AG04450 (cell line): ENCODE measurements around the gene PER2. TPM values are rescaled to one million over a fixed set of nuclear protein-coding genes. Genes with fewer than 3 reads are reported as not detected.

Experiments used
- CTCF ChIA-PET: fragments of 300-600, 350-600 bp; formaldehyde crosslinking; extraction: SDS; loops from one replicate; lab custom pipeline; 2022; ENCODE audit warnings: antibody characterized with exemption, inconsistent platforms; lab: Charles Lee
- POLR2A ChIA-PET: fragments of 350-600 bp; formaldehyde crosslinking; extraction: SDS; loops from one replicate; lab custom pipeline; 2021; ENCODE audit warnings: antibody characterized with exemption, inconsistent platforms; lab: Yijun Ruan, JAX
- DNase-seq: peaks from one replicate; pipeline ENCODE4 v3.0.0-alpha.2; 2011; ENCODE audit warnings: low read depth, low spot score
- H3K27ac ChIP-seq: one replicate; pipeline ENCODE4 v1.5.1; 2012; ENCODE audit warnings: low read depth, low read length, control low read depth
- H3K27me3 ChIP-seq: one replicate; pipeline ENCODE4 v1.6.0; 2012; ENCODE audit warnings: low read length; ENCODE audit not compliant: control insufficient read depth, insufficient read depth
- H3K4me3 ChIP-seq: 2 replicates; pipeline ENCODE4 v1.5.1; 2011; ENCODE audit warnings: mild to moderate bottlenecking, low read depth, low read length, control low read depth
- H3K9me3 ChIP-seq: 2 replicates; pipeline ENCODE4 v1.5.1; 2012; ENCODE audit warnings: low read length; ENCODE audit not compliant: control insufficient read depth, insufficient read depth
- polyA plus RNA-seq: library from polyadenylated mRNA; depleted of rRNA; stranded (reverse); fragments of >200 nt; gene quantifications from 2 replicates; pipeline ENCODE4 v1.2.3, GENCODE V29; 2011
- TF ChIP-seq, protein P1 (sequence below): IDR thresholded peaks from 2 replicates; pipeline ENCODE4 v1.5.1; 2011; ENCODE audit warnings: low read depth, low read length, control low read depth, inconsistent platforms

The PER2 gene
- polyA plus RNA-seq, 1 experiment = 1.9 TPM

DNA sequence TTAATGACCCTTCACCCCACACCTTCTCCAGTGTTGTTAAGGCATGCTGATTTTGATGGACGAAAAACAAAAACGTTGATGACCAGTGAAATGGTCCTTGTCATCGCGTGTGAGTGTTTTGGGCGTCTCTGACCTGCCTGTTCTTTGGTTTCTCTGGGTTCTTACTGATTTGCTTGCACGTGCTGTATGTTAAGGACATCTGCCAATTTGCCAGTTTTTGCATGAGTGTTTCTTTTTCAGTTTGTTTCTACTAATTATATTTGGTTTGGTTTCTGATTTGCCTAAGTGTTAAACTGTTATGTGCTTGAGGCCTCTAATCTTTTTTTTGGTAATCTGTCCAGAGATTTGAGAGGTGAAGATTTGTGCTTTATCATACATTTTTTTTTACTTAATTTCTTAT lies 46.5 kb upstream of the PER2 start:
- TF ChIP-seq, protein P1, sequence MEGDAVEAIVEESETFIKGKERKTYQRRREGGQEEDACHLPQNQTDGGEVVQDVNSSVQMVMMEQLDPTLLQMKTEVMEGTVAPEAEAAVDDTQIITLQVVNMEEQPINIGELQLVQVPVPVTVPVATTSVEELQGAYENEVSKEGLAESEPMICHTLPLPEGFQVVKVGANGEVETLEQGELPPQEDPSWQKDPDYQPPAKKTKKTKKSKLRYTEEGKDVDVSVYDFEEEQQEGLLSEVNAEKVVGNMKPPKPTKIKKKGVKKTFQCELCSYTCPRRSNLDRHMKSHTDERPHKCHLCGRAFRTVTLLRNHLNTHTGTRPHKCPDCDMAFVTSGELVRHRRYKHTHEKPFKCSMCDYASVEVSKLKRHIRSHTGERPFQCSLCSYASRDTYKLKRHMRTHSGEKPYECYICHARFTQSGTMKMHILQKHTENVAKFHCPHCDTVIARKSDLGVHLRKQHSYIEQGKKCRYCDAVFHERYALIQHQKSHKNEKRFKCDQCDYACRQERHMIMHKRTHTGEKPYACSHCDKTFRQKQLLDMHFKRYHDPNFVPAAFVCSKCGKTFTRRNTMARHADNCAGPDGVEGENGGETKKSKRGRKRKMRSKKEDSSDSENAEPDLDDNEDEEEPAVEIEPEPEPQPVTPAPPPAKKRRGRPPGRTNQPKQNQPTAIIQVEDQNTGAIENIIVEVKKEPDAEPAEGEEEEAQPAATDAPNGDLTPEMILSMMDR = no peak
- DNase-seq = no peak
- no peaks in the 10 kb centered on the region for H3K9me3 ChIP-seq
- CTCF ChIA-PET = no interaction called here
- H3K4me3 ChIP-seq = no peak overlapping the region
- POLR2A ChIA-PET = no interaction called here
- no peak overlapping the region for H3K27ac ChIP-seq
- H3K27me3 ChIP-seq = no peaks in the 10 kb centered on the region

DNA sequence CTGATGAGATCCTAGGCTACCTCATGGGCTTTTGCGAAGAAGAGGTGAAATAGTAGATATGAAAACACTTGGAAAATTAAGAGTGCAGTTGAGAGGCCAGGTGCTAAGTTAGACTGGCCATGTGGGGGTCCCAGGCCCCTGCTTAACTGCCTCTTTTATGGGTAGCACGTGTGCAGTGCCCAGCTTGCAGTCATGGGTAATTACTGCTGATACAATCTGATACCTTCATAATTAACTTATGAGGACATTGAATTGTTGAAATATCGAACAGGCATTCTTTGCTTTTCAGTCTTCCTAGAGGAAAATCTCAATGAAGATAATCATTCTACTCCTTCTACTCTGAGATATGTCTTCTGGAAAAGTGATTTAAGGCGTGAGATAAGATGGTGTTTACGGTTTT lies 43.5 kb upstream of the PER2 start:
- CTCF ChIA-PET = no interaction called here
- Histone ChIP-seq H3K4me3 (no peak overlapping the region), H3K27me3 (no peaks in the 10 kb centered on the region), H3K9me3 (peaks cover 4% of the 10 kb centered on the region; the same call in 1 of the 2 replicates), H3K27ac (no peak overlapping the region)
- DNase-seq = no peak
- TF ChIP-seq, protein P1 = no peak
- POLR2A ChIA-PET = no interaction called here

DNA sequence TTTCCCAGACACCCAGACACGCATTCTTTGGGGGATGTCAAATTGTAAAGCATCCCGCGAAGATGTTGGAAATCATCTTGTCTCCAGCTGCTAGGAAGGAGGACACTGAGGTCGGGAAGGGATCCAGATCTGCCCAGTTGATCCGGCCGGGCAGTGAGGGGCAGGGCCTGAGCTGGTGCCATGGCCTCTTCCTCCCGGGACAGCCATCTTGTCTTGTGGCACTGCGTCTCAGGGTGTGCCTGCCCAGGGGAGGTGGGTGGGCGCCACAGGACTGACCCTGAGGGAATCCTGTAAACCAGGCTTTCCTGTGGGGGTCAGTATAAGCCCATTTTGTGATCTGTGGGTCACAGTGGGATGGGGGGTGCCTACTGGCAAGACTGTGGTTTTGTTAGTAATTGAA lies 42.0 kb upstream of the PER2 start:
- Histone ChIP-seq H3K4me3 (no peak overlapping the region), H3K27me3 (no peaks in the 10 kb centered on the region), H3K27ac (no peak overlapping the region), H3K9me3 (peaks cover 5% of the 10 kb centered on the region; the same call in 1 of the 2 replicates)
- no peak for DNase-seq
- ChIA-PET POLR2A (no interaction called here), CTCF (no interaction called here)
- TF ChIP-seq, protein P1 = no peak

DNA sequence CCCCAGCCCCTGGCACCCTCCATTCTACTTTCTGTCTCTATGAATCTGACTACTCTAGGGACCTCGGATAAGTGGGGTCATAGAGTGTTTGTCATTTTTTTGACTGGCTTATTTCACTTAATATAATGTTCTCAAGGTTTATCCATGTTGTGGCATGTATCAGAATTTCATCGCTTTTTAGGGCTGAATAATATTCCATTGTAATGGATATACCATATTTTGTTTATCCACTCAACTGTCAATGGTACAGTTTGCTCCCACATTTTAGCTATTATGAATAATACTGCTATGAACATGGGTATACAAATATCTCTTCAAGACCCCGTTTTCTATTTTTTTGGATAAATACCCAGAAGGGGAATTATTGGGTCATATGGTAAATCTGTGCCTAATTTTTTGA lies 39.3 kb upstream of the PER2 start:
- TF ChIP-seq, protein P1 = no peak
- peaks cover 5% of the 10 kb centered on the region; the same call in 1 of the 2 replicates for H3K9me3 ChIP-seq
- ChIA-PET CTCF (no interaction called here), POLR2A (no interaction called here)
- H3K4me3 ChIP-seq = no peak overlapping the region
- H3K27me3 ChIP-seq = no peaks in the 10 kb centered on the region
- DNase-seq = no peak
- H3K27ac ChIP-seq = no peak overlapping the region

DNA sequence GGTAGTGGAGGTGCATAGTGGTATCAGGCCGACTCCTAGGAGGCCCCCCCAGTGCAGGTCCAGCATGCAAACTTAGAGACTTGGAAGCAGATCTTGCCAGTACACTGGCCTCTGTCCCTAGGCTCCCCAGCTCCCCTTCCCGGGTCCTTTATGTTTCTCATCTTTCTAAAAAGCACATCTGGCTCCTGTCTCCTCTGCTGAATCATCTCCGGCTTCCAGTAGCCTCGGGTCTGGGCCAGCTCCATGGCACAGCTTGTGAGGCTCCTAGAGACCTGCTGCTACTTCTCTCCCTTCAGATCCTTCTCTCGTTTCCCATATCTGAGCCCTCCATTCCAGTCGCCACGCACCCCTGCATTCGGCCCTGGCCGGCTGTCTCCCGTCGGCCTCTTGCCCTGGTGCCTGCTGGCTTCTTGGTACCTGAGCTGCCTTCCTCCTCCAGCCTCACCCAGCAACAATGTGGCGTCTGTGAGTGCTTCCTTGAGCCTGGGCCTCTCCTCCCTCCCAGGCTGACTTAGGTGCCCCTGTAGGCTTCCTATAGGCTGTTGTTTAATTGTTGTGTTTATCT lies 38.5 kb upstream of the PER2 start:
- CTCF ChIA-PET = no interaction called here
- H3K27ac ChIP-seq = no peak overlapping the region
- TF ChIP-seq, protein P1 = no peak
- no peak for DNase-seq
- no peak overlapping the region for H3K4me3 ChIP-seq
- no peaks in the 10 kb centered on the region for H3K27me3 ChIP-seq
- POLR2A ChIA-PET = no interaction called here
- H3K9me3 ChIP-seq = peaks cover 5% of the 10 kb centered on the region; the same call in 1 of the 2 replicates
